Thyroid gland (tissue), 4 donors: ENCODE measurements around the gene DACH1.

Experiments used
- CTCF ChIP-seq, 6 experiments: fragments of 200-600 bp in 3 of 6; fragments of 450-650 bp in 3 of 6; sonication (generic) in 3 of 6; IDR thresholded peaks; one replicate each; pipeline ENCODE4 v1.5.1; 2016 to 2019; ENCODE audit warnings: antibody characterized with exemption in 6 of 6, mild to moderate bottlenecking in 2 of 6, inconsistent platforms in 1 of 6, moderate library complexity in 1 of 6
- POLR2A ChIP-seq, 2 donors: fragments of 450-650 bp; IDR thresholded peaks; one replicate each; pipeline ENCODE4 v1.6.1; 2017; ENCODE audit warnings: antibody characterized with exemption in 2 of 2, mild to moderate bottlenecking in 2 of 2, moderate library complexity in 1 of 2

- no peak for TF ChIP-seq CTCF (IDR thresholded peaks at IDR 0.05)
- no peak for TF ChIP-seq POLR2A (IDR thresholded peaks at IDR 0.05)
Observed at GRCh38 chr13:71870100-71870499, 3.1 kb upstream of the DACH1 start.
